HG03280 (cell line): ENCODE data around the gene ARMC9.
A peak's percentile ranks its signal among the peaks of the same experiment; 100 is the strongest.
"Not testable (repeated sequence)": the region's sequence is repeated elsewhere in the genome, so short reads cannot be mapped to it uniquely, and the experiment has no call there.

Experiments used
- ATAC-seq: cut with Tn5 transposase; IDR thresholded peaks from one replicate; pipeline ENCODE4 v1.9.1; 2021; ENCODE audit warnings: mild to moderate bottlenecking, moderate library complexity; ENCODE audit not compliant: unreplicated experiment

ARMC9 gene

DNA sequence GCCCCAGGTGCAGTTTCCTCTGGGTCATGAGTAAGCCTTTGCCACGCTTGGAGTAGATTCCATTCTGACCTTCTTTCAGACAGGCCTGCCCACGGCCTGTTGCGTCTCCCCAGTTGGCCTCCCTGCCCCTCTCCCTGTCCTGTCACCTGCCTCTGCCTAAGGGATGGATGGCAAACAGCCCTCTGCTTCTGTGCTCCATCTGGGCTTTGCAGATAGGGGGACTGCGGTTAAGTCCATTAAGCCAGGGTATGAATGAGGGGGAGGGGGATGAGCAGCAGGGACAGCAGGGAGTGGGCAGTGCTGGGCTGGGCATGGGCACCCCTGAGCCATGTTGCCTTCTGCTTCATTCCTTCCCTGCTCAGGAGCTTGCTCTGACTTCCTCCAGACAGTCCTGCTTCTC, 159.5 kb downstream of the ARMC9 start:
- ATAC-seq = no peak

DNA sequence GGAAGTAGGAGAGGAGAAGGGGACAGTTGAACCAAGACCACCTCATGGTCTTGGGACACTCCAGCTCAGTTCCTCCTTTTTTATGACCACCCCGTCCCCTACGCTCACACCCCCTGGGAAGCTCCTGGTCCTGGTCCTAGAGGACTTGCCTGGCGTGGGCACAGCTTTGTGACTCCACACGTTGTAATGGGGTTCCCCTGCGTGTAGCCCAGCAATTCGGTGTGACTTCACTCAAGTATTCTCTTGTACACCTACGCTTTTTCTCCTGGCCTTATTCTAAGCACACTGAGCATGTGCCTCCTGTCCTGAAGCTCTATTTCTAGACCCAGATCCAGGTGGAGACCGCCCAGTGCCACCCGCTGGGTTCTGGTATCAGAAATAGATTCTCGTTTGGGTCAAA, 161.0 kb downstream of the ARMC9 start:
- no peak for ATAC-seq

DNA sequence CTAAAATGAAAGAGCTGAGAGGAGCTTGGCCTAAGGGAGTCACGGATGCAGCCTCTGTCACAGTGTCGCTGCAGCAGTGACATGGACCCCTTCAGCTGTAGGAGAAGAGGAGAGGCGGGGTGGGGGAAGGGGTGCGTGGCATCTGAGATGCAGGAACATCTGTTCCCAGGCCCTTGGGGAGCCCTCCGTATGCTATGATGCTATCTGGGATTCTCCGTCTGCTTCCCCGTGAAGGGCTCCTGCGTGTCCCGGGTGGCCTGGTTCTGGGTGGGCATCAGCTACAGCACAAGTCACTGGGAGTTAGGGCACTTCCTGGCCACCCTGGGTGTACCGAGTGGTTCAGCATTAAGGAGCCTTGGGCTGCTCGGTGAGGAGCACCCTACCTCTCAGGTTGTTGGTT, 161.5 kb downstream of the ARMC9 start:
- ATAC-seq = no peak

DNA sequence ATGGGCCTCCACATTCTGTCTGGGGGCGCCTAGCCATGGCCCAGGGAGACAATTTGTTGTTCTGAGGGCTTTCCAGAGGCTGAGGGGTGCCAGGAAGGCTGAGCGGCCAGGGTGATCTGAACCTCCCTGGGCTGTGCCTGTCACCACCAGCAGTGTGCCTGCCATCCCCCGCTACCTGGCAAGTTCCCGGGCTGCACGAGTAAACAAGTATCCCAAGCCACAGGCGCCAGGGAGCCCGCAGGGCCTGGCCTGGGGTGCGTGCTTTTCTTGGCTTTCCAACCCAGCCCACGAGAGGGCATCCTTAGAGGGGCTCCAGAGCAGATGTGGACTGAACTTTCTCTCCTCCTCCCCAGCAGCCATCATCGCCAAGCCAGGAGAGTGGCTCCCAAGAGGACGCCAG, 162.0 kb downstream of the ARMC9 start:
- no peak for ATAC-seq

DNA sequence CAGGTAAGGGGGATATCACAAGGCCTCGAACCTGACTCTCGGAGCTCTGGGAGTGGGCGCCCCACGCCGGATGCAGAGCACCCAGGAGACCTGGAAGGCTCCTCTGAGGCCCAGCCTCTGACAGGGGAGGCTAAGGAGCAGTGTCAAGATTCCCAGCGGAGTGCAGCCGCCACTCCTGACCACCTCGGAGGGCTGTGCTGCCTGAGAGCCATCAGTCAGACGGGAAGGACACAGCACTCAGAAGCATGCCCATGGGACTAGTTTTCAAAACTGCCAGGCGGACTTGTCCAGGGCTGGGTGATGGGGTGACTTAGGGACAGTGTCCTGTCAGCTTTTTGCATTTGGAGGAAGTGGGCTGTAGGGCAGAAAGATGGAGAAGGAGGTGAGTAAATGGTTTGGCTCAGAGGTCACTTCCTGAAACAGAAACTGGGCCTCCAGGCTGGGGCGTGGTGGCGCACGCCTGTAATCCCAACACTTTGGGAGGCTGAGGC, 162.5 kb downstream of the ARMC9 start:
- no peak for ATAC-seq

DNA sequence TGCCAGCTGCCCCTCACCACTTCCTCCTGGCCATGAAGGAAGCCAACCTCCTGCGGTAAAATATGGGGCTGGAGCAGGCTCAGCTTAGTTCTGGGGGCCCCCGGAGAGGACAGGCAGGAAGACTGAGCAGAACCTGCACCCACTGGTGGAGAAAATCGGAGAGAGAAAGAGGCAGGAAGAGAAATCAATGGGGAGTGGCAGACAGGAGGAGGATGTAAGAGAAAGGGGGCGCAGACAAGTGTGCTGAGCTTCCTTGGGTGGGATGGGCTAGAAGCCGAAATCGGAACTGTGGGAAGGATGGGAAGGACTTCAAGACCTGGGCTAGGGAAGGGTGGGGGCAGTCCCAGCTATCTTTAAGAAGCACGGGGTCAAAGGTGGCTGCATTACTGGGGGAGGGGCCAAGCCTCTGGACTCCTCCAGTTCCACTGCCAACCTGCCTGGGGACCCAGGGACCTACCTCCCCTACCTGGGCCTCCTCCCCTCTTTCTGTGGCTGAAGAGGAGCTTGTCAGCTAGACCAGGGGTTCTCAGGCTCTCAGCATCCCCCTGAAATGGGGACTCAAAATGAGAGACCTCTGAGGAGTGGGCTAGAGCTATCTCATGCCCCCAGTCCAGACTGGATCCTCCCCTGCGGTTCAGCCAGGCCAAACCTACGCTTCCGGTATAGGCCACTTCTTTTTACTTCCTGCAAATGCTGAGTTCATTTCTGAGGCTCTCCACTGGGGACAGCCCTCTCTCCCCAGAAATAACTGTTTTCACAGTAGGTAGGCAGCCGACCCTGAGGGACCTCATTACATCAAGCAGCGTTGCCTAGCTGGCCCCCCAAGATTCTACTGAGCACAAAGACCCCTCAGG, 163.5 kb downstream of the ARMC9 start:
- peak; percentile 95 for ATAC-seq

DNA sequence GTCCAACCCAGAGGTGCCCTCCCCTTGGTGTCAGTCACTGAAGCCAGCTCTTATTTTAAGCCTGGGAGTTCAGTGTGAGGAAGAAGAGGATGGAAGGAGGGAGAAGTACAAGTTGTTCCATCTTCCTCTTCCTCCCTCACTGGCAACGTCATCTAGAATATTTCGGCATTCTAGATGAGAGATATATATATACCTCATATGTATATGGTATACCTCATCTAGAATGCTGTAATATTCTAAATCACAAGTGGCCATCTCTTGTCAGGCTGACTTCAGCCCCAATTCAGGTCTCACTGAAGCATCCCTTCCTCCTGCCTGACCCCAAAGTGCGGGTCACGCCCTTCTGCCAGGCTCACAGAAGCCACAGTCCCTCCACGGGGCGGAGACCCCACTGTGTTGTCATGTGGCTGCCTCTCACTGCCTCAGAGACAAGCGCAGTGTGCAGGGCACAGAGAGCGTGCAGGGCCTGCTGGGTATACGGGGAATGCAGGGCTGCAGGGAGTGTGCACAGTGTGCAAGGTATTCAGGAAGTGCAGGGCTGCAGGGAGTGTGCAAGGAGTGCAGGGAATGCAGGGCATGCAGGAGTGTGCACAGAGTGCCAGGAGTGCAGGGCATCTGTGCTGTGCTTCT, 164.2 kb downstream of the ARMC9 start:
- no peak for ATAC-seq

DNA sequence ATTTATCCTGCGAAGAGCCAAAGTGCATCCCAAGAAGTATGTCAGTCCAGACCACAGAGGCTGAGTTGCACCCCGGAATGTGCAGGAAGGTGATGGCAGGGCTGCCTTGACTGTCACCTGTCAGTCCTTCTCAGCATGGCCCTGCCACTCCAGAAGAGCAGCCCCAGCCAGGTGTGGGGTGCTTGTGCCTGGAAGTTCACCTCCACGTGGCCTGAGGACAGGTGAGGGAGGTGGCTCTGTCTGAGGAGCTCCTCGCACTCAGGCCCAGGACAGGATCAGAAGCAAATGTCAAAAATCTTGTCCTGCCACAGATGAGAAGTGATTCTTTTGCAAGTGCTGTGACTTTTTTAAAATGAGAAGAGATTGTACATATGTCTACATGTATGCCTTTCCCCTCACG, 165.6 kb downstream of the ARMC9 start:
- ATAC-seq = no peak

DNA sequence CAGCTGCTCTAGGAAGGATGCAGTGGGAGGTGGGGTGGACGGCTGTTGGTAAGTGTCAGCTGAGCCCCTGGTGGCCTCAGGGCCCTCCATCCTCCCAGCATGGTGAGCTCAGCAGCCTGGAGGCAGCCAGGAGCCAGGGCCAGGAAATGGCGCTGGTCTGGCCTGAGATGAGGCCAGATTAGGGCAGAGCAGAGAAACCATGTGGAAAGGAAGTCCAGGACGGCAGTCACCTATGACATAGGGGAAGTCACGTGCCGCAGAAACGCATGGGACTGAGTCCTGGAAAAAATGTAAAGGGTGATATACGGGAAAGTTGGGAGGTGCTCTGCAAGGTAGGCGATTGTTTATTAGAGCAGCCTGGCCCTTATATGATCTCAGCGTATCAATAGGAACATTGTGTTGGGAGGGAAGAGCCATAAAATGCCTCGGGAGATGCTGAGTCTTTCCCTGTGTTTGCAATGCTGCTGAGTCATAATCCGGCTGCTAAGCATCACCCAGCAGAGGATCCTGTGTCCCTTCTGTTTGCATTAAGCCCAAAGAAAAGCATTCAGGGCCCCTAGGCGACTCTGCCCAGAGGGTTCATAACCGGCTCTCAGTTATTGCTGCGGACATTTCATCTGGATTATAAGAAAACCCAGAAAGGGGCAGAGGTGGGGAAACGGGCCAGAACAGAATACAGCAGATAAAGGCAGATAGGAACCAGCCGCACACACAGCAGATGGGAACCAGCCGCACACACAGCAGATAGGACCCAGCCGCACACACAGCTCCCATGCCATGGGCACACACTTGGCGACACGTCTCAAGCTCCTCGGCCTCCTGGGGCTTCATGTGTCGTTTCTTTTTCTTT, 166.8 kb downstream of the ARMC9 start:
- ATAC-seq = no peak

DNA sequence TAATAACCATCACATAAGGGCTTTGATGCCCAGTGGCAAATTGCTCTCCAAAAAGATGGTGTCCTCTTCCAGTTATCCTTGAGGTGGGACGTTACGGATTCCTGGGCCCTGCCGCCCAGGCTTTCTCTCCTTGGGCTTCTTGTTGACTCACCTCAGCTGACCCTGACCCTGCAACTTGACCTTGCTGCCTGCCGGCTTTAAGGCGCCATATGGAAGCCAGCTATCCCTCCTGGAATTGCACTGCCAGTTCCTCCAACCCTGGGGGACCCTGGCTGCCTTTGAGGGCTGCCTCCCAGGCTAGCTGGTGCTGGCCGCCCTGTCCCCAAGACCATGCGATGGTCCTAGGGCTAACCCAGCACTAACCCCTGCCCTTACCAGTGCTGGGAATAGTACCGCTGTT, 168.7 kb downstream of the ARMC9 start:
- no peak for ATAC-seq

DNA sequence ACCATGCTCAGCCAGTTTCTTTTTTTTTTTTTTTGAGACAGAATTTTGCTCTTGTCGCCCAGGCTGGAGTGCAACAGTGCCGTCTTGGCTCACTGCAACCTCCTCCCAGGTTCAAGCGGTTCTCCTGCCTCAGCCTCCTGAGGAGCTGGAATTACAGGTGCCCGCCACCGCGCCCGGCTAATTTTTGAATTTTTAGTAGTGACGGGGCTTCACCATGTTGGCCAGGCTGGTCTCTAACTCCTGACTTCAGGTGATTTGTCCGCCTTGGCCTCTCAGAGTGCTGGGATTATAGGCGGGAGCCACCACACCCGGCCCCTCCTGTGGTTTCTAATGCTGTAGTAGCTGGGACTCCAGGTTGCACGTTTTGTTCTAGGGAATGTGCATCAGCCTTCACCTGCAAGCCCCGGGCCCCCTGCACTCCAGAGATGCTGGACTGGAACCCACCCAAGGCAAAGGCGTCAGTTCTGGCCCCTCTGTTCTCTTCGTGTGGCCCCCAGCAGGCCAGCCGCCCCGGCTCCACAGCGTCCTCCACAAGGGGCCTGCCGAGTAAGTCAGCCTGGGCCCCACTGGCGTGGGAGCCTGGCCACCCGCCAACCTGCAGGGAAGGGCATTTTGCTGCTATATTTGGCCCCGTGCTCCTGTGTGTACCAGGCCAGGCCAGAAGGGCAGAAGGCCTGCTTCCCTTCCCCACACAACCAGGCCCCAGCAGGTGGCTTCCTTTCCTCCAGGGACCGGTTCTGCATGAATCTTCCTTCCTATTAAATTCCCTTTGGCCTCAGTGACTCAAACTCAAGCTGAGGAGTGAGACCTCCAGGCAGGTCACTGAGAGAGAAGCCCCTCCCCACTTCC, 171.4 kb downstream of the ARMC9 start:
- no peak for ATAC-seq

DNA sequence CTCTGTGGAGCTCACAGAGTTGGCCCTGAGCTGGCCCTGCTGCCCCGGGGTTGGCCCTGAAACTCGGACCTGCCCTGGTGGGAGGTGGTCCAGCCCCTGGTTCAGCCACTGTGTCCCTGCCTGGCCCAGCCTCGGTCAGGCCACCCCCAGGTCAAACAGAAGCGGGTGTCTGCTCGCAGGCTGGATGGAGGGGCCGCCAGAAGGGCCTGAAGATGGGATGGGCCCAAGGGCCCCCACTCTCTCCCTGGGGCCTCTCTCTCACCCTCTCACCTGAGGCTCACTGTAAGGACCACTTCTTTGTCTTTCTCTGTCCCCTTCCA, 172.0 kb downstream of the ARMC9 start:
- ATAC-seq = no peak

DNA sequence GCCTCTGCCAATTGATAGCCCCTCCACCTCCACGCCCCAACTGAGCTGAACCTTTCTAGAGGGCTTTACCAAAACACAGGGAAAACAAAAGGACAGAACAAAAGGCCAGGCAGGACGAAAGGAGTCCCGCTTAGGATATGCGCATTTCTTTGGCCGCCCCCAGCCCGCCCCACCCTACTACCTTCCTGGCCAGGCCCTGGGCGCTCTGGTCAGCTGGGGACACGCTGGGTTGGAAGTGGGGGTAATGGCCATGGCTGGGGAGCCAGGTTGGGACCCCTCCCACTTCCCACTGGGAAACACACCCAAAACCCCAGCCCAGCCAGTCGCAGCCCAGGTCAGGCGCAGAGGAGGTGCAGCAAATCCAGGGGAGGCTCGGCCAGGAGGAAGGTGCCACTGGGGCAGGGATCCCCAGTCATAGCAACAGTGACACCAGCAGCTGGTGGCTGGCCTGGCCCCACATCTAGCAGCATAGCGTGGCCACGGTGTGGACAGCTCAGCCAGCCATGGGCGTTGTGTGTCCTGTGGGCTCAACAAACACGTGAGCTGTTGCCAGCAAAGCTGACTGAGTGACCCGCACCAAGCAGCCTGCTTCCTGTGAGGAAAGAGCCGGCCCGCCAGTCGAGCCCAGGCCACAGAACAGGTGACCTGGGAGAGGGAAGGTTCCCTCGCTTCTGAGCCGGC, 172.5 kb downstream of the ARMC9 start:
- no peak for ATAC-seq

DNA sequence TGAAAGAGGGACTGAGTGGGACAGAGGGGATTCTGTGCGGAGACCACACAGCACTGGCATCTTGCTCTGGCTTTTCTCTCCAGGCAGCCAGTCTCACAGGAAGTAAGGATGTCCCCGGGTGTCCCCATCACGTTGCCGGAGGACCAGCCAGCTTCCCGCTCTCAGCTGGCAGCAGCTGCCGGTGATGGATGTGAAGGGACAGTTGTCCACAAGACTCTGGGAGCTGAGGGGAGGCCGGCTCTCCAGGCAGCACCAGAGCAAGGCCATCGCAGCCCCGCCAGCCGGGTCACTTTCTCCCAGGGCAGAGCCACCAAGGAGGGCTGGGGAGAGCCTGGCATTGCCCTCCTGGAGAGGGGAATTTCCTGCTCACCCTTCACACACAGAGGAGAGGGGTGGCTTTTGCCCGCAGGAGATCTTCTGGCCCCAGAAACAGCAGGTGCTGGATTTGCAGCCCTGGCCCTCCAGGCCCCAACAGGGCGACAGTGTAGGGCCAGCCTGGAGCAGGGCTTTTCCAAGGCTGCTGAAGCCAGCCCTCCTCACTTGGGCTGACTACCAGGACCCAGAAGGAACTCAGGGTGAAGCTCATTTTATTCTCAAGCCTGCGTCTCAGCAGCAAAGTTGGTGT, 173.1 kb downstream of the ARMC9 start:
- no peak for ATAC-seq

DNA sequence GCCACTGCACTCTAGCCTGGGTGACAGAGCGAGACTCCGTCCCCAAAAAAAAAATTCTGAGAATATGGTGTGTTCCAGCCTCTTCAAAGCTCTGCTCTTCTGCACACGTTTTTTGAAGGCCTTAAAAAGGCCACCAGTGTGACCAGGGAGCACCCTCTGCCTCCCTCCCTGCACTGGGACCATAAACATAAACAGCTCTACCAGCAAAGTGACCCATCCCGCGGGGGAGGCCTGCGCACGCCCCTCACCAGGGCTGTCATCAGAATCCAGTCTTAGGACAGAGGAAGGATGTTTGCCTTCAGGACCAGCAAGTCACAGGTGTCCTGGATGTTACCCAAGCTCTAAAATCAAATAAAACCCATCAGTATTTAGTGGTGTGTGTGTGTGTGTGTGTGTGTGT, 173.9 kb downstream of the ARMC9 start:
- ATAC-seq = no peak

DNA sequence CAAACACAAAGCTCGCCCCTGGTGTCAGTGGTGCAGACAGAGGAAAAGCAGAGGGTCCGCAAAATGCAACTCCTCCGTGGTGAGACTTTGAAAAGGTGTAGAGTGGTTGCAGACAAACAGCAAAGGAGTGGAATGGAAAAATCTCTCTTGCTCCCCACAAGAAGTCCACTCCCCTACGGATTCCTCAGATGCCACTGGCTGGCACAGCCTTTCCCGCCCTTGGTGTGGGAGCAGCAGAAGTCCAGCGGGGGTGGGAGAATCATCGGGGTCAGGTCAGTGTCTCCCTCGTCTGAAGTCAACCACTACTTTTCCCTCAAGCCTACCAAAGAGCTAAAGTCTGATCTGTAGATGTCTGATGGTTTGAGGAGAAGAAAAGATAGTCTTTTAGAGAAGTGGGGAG, 174.8 kb downstream of the ARMC9 start:
- ATAC-seq = no peak

DNA sequence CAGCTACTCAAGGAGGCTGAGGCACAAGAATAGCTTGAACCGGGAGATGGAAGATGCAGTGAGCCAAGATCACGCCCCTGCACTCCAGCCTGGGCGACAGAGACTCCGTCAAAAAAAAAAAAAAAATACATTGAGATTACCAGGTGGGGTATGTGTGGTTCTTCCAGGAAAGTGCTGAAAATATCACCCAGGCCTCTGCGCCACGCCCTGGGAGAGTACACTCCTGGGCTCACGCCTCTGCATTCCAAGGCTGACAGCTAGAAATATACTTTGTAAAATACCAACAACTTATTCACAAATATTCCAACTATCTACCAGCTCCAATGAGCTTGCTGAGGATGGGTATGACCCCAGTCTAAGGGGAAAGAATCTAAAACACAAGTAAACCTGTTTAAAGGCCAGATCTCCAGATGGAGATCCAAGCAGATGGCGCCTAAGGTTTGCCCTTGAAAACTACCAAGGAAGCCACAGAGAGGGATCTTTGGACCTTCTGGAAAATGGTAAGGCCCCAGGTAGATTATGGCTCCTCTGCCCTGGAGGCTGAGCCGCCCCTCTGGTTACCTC, 175.4 kb downstream of the ARMC9 start:
- no peak for ATAC-seq

DNA sequence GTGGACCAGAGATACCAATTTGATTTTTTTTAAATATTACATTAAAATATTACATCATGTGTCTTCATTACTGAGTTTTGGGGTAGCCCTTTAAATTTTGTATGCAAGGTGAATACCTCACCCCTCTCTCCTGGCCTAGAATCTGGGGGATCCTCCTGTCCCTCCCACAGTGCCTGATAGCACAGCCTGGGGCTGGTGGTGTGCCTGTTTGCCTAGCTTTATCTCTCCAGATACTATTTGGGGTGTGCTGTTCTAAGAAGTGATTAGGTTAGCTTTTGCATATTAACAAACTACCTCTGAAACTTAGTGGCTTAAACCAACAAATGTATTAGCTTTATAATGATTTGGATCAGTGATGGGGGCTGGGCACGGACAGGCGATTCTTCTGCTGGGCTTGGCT, 176.3 kb downstream of the ARMC9 start:
- ATAC-seq = no peak

DNA sequence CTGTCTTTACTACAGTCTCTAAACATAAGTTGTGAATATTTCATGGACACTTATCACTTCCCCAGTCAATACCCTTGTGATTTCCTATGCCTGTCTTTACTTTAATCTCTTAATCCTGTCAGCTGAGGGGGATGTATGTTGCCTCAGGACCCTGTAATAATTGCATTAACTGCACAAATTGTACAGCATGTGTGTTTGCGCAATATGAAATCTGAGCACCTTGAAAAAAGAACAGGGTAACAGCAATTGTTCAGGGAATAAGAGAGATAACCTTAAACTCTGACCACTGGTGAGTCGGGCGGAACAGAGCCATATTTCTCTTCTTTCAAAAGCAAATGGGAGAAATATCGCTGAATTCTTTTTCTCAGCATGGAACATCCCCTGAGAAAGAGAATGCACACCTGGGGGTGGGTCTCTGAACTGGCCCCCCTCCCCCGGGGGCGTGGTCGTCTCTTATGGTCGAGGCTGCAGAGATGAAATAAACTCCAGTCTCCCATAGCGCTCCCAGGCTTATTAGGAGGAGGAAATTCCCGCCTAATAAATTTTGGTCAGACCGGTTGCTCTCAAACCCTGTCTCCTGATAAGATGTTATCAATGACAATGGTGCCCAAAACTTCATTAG, 177.7 kb downstream of the ARMC9 start:
- ATAC-seq = not testable (repeated sequence)
